CD4-positive, alpha-beta T cell treated with Interleukin-2 at 100 ng/mL for 4 hours (primary cell): ENCODE data around the gene AOAH.
A peak's percentile ranks its signal among the peaks of the same experiment; 100 is the strongest.

Experiments
- DNase-seq: peaks from one replicate; pipeline ENCODE4 v3.0.0-alpha.2; 2020; ENCODE audit warnings: low spot score

Gene AOAH

DNA sequence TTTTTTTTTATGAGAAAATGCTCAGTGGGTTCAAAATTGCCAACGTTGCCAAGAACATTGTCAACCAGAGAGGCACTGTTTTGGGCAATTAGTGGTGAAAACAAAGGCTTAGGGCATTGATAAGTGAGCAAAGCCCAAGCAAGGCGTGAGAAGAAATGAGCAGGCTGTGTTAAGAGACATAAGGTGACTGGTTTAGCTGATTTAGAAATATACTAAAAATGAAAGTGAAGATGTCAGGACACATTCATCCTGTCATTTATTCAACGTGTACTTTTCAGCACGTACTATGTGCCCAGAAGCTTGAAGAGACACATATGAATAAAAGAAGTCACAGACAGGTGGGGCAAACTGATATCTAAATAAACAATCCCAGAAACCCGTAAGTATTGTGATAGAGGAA, 31.8 kb downstream of the AOAH start:
- DNase-seq, result peak; percentile 23

DNA sequence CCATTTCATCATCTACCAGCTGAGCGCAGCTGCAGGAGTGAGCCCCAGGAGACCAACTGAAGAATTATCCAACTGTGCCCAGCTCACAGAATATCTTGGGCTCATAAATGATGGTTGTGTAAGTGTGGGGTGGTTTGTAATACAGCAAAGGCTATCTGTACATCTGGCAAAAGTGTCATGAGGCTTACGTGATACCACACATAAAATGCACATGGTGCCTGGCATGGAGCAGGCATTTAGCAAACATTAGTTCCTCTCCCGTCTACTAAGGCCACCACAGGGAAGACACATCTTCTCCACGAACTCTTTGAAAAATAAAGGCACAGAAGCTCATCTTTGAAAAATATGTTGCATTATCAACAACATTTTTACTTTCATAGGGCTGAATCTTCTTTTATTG, 32.3 kb downstream of the AOAH start:
- no peak for DNase-seq

DNA sequence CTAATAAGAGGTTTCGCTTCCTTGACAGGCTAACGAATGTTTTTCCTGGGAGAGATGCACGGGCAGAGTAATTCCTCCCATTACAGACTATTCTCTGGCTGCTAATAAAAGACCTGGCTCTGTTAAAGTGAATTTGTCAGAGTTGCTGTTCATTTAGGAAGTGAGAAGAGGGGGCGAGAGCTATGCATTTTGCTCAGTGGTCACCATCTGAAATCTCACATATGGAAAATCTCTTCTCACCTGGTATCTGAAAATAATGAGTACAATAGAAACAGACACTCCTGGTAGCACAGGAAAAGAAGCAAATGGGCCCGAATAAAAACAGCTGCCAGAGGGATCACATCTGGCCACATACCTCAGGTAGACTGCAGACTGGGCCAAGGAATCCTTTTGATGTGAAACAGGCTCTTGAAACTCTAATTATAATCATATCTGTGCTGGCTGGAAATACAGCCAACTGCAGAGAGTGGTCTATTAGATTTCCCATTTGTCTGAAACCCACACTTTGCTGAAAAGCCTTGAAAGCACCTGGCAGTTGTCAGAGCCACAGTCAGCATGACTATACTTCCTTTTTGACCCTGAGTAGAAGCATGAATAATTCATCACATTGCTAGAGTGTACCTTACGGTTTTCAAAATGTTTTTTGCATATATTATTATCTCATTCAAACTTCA, 33.6 kb downstream of the AOAH start:
- DNase-seq, result peak; percentile 30

DNA sequence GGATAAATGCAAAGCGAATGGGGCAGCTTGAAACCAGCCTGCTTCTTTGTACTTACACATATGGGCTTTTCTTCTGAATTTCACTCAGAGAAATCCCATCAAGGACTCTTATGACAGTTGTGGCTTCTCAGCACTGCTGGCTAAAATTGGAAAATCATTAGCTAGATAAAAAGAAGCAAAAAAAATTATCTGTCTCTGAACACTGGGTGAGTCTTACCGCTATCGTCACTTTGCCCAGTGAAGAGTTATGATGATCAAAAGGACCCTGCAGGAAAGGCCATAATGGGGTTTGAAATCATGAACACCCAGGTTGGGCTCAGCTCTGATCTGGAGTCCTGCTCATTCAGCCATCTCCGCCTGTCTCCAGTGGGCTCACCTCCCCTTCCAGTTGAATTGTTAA, 34.3 kb downstream of the AOAH start:
- no peak for DNase-seq

DNA sequence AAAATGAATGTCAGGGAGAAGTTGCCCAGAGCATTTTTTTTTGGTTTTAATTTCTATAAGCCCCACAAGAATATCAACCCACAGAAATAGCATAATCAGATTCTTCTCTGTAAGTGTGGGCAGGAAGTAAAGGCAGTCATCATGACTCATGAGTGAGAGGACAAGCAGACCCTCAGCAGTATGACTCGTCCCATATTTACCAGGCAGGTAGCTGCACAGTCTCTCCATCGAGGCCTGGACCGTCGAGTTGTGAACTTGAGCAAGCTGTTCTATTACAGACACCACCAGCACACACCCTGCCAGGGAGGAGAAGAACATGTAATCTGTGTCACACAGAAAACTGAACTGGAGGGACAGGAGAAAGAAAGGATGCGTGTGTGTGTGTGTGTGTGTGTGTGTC, 37.8 kb downstream of the AOAH start:
- DNase-seq, result peak; percentile 73

DNA sequence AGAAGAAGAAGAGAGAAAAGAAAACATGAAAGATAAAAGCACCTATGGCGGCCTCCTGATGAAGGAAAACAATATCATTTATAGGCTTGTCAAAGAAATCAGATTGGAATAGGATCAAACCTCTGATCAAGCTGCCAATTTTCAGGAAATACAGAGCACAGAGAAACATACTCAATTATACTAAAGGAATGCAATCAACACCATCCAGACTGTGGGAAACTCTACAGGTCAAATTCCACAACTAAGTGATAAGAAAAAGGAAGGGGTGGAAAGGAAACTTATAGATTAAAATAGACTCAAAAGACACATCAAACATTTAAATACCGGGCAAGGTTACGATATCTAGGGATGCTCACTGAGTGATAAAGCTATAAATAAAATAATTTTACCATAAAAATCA, 39.3 kb downstream of the AOAH start:
- no peak for DNase-seq

DNA sequence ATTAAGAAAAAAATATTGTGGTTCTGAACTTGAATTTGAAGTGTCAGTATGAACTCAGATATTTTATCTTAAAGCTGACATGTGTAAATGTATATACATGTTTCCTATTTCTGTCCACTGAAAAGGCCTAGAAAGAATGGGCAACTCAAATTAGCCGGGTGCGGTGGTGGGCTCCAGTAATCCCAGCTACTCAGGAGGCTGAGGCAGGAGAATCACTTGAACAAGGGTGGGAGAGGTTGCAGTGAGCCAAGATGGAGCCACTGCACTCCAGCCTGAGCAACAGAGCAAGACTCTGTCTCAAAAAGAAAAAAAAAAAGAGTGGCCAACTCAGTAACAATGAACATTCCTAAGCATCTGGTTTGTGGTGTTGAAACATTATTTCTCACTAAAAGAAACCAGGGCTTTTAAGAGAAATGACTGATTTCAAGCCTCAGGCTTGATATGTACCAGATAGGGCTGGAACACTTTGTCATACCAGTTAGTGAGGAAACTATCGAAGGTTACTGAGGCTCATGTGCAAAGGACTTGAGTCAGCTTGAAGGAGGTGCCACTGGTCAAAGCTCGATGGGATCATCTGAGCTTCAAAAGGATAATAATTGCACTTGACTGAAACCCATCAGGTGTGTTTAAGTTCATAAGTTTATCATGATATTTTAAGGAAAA, 40.5 kb downstream of the AOAH start:
- peak; percentile 39 for DNase-seq

DNA sequence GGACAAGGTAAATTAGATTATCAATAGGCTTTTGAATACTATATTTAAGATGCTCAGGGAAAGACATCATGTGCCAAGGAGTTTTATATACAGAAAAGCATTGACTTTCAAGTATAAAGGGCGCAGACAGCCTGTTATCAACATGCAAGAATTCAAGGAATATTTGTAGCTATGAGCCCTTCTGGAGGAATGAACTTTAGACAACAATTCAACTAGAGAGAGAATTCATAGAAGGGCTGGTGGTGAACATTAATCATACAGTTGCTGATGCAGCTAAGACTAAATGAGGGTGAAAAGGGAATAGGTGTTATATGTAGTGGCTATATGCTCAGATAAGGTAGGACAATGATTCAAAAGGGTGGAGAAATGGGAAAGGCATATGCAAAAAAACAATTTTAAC, 41.2 kb downstream of the AOAH start:
- DNase-seq, result no peak

DNA sequence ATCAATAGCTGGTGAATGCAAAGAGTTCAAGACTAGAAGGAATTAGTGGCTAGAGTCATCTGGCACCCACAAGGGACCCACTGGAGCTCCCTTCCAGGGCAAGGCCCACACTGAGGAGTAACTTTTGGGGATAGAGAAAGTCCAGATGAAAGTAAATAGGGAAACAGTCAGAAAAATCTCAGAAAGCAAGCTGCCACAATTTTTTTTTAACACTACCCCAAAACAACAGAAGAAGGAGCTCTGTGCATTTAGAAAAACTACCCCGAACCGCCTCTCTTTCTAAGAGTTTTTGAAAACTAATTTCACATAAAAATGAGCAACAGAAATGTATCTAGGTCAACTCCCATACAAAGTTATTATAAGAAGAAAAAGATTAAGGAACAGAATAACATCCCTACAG, 42.2 kb downstream of the AOAH start:
- DNase-seq, result no peak

DNA sequence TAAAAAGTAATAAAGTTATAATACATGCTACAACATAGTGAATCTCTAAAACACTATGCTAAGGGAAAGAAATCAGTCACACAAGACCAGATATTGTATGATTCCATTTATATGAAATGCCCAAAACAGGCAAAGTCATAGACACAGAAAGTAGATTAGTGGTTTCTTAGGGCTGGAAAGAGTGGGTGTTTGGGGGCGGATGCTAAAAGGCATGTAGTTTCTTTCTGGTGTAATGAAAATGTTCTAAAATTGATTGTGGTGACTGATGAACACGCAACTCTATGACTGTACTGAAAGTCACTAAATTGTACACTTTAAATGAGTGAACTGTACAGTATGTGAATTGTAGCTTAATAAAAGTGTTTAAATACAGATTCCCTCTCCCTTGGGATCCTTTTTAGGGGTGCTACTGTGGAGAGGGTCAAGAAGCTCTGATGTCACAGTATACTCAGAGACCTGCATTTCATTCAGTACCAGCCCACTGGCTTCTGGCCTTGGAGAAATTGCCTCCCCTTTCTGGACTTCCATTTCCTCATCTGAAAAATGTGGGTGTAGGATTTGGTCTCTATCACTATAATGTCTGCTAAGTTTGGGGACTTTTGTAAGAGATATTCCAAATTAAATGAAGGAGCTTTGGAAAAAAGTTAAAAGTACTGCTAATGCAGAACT, 46.4 kb downstream of the AOAH start:
- DNase-seq, result peak; percentile 19

DNA sequence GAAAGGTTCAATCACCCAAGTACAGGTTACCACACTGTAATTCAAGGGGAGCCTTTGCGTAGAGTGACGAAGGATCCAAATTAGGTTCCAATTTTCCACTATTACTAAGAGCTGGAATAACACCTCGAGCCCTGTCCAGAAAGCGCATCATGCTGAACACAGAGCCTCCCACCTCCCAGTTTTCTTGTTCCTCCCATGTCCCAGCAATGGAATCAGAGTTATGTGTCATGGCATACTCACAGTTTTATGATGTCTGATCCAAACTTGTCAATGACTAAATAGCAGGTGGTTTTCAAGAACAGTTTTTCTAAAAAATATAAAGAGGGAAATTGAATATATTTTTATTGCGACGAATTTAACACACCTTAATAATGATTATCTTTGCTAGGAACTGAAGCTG, 50.6 kb downstream of the AOAH start:
- no peak for DNase-seq

DNA sequence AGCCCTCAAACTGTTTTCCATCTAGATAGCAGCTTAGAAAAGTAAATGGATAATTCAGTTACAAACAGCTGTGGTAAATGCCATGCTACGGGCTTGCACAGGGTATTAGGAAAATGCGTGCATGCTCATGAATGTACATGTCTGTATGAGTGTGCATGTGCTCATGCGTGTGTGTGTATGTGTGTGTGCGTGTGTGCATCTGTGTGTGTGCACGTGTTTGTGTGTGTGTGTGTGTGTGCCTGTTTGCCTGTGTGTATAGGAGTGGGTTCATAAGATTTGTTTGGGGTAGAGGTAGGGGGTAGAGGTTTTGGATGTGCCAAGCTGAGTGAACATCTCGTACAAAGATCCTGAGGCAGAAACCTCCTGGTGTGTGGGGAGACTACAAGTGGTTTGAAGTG, 52.9 kb downstream of the AOAH start:
- no peak for DNase-seq

DNA sequence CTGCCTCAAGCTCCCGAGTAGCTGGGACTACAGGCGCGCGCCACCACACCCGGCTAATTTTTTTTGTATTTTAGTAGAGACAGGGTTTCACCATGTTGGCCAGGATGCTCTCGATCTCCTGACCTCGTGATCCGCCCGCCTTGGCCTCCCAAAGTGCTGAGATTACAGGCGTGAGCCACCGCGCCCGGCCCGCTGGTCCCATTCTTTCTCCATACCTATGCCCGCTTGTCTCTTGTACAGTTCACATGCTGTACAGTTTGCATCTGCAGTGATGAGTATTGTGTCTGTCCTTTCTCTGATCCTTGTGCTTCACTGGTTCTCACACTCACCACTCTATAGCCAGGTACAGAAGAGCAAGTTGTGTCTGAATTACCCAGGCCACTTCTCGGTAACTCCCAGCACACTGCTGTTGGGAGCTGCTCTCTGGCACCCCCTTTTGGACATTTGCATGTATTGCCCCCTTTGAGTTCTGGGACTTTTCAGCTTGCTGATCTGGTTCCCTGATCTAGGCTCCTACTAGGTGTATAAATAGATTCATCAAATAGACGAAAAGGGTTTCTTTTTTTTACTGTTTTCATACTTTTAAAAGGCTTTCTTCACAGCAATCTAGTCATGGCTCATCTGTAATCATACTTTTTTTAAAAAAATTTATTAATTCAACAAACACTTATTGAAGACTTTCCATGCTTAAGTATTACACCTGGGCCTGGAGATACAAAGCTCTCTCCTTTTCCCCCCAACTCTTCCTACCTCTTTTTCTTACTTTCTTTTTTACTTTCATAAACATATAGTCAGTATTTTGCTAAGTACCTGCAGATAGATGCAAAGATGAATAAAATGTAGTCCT, 53.5 kb downstream of the AOAH start:
- peak; percentile 80 for DNase-seq

DNA sequence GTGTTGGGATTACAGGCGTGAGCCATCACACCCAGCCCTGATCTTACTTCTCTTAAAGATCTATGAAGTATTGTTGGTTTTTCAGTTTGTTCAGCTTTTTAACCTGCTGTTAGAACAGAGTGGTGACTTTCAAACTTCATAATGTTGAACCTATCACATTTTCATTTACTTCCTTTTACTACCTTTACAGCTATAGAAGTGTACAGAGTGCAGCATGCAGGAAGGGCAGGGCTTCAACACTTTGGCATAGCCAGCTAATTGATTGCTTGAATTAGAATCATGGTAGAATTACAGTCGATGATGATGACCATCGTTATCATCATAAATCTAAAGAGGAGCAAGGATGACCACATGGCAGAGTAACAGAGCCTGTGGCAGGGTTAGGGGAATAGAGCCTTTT, 55.5 kb downstream of the AOAH start:
- DNase-seq, result no peak

DNA sequence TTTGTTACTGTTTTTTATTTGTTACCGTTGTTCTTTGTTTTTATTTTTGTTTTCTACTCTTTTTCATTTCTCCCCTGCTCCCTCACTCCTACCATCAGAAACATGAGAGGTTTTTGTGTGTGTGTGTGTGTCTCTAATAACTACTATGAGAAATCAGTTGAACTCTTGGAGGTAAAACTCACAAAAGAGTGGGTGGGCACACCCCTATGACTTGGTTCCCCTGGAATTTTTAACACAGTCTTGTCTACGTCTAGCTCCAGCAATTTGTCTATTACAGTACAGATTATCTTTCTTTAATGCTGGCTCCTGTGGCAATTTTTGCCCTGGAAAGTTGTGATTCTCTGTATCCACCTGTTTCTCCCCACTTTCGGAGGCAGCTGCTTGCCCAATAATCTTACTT, 56.2 kb downstream of the AOAH start:
- no peak for DNase-seq

DNA sequence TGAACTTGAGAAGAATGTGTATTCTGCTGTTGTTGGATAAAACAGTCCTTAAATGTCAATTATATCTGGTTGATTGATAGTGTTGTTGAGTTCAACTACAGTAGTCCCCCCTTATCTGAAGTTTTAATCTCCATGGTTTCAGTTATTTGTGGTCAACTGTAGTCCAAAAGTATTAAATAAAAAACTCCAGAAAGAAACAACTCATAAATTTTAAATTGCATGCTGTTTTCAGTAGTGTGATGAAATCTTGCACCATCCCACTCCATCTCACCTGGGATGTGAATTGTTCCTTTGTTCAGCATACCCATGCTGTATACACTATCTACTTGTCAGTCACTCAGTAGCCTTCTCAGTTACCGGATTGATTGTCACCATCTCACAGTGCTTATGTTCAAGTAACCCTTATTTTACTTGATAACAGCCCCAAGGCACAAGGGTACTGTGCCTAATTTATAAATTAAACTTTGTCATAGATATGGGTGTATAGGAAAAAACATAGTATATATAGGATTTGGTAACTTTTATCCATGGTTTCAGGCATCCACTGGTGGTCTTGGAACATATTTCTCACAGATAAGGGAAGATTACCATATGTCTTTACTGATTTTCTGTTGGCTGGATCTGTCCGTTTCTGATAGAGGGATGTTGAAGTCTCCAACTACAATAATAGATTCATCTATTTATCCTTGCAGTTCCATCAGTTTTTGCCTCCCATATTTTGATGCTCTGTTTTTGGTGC, 57.1 kb downstream of the AOAH start:
- no peak for DNase-seq

DNA sequence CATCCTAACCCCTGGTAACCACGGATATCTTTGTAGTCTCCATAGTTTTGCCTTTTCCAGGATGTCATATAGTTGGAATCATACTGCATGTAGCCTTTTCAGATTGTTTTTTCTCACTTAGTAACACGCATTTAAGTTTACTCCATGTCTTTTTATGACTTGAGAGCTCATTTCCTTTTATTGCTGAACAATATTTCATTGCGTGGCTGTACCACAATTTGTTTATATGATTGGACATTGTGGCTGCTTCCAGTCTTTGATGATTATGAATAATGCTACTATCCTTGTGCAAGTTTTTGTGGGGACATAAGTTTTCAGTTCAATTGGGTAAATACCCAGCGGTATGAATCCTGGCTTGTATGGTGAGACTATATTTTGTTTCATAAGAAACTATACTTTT, 60.8 kb downstream of the AOAH start:
- no peak for DNase-seq

DNA sequence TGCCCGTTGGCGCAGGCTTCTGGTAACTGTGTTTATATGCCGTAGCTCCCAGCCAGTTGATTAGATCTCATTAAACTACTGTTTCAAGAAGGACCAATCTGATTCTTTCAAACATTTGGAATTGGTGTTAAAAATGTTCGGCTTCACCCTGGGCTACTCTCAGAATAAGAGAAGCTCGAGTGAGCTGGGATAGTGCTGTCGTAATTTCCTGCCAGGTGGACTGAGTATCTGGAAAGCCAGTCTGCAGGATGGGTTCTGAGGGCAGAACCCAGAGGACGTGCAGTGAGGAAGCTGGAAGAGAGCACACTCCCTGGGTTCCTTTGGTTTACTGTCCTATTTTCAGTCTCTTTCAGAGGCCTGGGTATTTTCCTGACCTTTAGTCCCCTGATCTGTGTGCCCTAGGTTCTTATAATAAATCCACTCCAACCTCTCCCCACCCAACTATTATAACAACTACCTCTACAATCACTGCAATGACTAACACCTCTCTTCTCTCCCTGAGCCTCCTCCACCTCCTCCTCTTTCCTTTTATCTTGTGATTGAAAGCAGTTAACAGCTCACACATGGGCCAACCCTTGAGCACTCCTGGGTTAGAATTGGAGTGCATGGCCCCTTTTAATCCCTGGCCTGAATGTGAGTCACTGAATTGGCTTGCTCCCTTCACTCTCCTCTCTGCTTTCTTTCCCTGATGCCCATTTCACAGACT, 63.0 kb downstream of the AOAH start:
- DNase-seq, result no peak

DNA sequence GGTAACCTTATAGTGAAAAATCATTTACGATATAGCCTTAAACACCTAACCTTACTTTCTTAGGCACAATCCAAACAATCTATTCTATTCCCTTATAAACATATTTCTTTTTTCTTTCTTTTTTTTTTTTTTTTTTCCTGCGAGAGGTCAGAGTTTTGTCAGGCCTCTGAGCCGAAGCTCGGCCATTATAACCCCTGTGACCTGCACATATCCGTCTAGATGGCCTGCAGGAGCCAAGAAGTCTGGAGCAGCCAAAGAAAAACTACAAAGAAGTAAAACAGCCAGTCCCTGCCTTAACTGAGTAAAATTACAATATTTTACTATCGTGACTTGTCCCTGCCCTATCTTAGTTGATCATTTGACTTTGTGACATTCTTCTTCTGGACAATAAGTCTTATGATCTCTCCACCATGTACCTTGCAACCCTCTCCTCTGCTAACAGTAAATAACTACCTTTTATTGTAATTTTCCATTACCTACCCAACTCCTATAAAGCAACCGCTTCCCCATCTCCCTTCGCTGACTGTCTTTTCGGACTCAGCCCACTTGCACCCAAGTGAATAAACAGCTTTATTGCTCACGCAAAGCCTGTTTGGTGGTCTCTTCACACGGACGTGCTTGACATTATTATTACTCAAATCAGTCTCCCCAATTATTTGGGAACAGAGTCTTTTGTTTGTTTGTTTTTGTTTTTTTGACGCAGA, 64.5 kb downstream of the AOAH start:
- DNase-seq, result no peak

DNA sequence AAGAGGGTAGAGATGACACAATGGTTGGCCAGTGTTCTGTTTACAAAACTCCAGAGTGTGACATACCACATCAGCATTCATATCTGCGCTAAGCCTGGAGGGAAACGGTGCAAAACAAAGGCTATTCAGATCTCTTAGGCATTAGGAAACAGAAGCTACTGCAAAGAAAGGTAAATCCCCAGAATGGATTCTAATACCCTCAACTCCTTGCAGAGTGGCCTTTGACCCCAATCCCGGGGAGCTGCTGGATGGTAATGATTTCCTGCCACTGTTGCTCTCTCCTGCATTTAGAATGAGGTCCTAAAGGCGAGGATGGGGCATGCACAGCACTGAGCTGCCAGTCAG, 65.2 kb downstream of the AOAH start:
- DNase-seq, result no peak
